ENCODE measurements around the gene COMMD8.

- TF ChIP-seq, protein P1, sequence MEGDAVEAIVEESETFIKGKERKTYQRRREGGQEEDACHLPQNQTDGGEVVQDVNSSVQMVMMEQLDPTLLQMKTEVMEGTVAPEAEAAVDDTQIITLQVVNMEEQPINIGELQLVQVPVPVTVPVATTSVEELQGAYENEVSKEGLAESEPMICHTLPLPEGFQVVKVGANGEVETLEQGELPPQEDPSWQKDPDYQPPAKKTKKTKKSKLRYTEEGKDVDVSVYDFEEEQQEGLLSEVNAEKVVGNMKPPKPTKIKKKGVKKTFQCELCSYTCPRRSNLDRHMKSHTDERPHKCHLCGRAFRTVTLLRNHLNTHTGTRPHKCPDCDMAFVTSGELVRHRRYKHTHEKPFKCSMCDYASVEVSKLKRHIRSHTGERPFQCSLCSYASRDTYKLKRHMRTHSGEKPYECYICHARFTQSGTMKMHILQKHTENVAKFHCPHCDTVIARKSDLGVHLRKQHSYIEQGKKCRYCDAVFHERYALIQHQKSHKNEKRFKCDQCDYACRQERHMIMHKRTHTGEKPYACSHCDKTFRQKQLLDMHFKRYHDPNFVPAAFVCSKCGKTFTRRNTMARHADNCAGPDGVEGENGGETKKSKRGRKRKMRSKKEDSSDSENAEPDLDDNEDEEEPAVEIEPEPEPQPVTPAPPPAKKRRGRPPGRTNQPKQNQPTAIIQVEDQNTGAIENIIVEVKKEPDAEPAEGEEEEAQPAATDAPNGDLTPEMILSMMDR (conservative IDR thresholded peaks at IDR 0.05) = no peak
- no peak for TF ChIP-seq ZFX (IDR thresholded peaks at IDR 0.05)
These were observed 8.1 kb upstream of the COMMD8 start for GRCh38 chr4:47471591-47471990.
